Panc1 (cell line): ENCODE measurements around the gene UGT1A4. TPM values are rescaled to one million over a fixed set of nuclear protein-coding genes. Genes with fewer than 3 reads are reported as not detected.

Experiments used
- ATAC-seq: fragments of 200-7000 bp; cut with Tn5 transposase; 2 replicates; pipeline ENCODE4 v1.9.1; 2020; ENCODE audit warnings: mild to moderate bottlenecking, moderate library complexity
- BruUV-seq: library from RNA; stranded (reverse); fragments of 400-500 nt; replicated peaks from 2 replicates; lab custom pipeline; 2021; lab: Mats Ljungman, UMichigan
- CTCF ChIA-PET: fragments of 300-600 bp; sonication (Branson Sonifier 250); formaldehyde crosslinking; loops from one replicate; lab custom pipeline; 2022; ENCODE audit warnings: antibody characterized with exemption; lab: Charles Lee
- POLR2A ChIA-PET: fragments of 300-600 bp; sonication (Branson Sonifier 250); formaldehyde crosslinking; loops from one replicate; lab custom pipeline; 2022; ENCODE audit warnings: antibody characterized with exemption; lab: Charles Lee
- DNase-seq: peaks from one replicate; pipeline ENCODE4 v3.0.0-alpha.2; 2010; ENCODE audit warnings: low read depth, low spot score
- H3K27ac ChIP-seq: 2 replicates; pipeline ENCODE4 v1.5.1; 2011; ENCODE audit warnings: mild to moderate bottlenecking, low read length, inconsistent platforms
- H3K27me3 ChIP-seq: fragments of 200-500 bp; sonication (Bioruptor generic); 2 replicates; pipeline ENCODE4 v1.6.0; 2014; ENCODE audit warnings: low read length, inconsistent platforms; ENCODE audit not compliant: control insufficient read depth, insufficient read depth
- H3K36me3 ChIP-seq: fragments of 200-500 bp; sonication (Bioruptor generic); 2 replicates; pipeline ENCODE4 v1.5.1; 2014; ENCODE audit warnings: inconsistent platforms, mild to moderate bottlenecking, low read length, moderate library complexity; ENCODE audit not compliant: control insufficient read depth, insufficient read depth
- H3K4me1 ChIP-seq: 2 replicates; pipeline ENCODE4 v1.5.1; 2011; ENCODE audit warnings: inconsistent platforms, mild to moderate bottlenecking, low read length, moderate library complexity; ENCODE audit not compliant: control insufficient read depth, insufficient read depth
- H3K4me3 ChIP-seq, 2 experiments: 2 replicates each; pipeline ENCODE4 v1.5.1; 2011 to 2012; ENCODE audit warnings: low read depth in 2 of 2, low read length in 2 of 2, mild to moderate bottlenecking in 2 of 2, inconsistent platforms in 1 of 2, moderate library complexity in 1 of 2
- H3K9me3 ChIP-seq: fragments of 200-500 bp; sonication (Bioruptor generic); 2 replicates; pipeline ENCODE4 v1.5.1; 2014; ENCODE audit warnings: low read depth, mild to moderate bottlenecking, inconsistent platforms, low read length, moderate library complexity; ENCODE audit not compliant: control insufficient read depth, insufficient read depth
- CTCF ChIP-seq: fragments of 450-650 bp; IDR thresholded peaks from 2 replicates; pipeline ENCODE4 v1.5.1; 2017; ENCODE audit warnings: mild to moderate bottlenecking
- POLR2AphosphoS5 ChIP-seq: IDR thresholded peaks from 2 replicates; pipeline ENCODE4 v1.6.1; 2012; ENCODE audit warnings: mild to moderate bottlenecking, low read depth, low read length, moderate library complexity
- REST ChIP-seq, 2 experiments: IDR thresholded peaks; 2 replicates each; pipeline ENCODE4 v1.6.1; 2011 to 2012; ENCODE audit warnings: low read depth in 2 of 2, control low read depth in 1 of 2, low read length in 1 of 2, mild to moderate bottlenecking in 1 of 2, moderate library complexity in 1 of 2; ENCODE audit not compliant: insufficient read depth in 1 of 2
- SIN3A ChIP-seq: IDR thresholded peaks from 2 replicates; pipeline ENCODE4 v1.6.1; 2012; ENCODE audit warnings: low read depth, mild to moderate bottlenecking, low read length, moderate library complexity, borderline replicate concordance; ENCODE audit not compliant: insufficient read depth
- TCF7L2 ChIP-seq: IDR thresholded peaks from 2 replicates; pipeline ENCODE4 v1.6.1; 2011; ENCODE audit warnings: mild to moderate bottlenecking, low read depth, low read length, inconsistent platforms
- in situ Hi-C: cut with HindIII; loops from 2 replicates; pipeline ENCODE4 v1.10.0; 2016; ENCODE audit warnings: low sequenced_read_pairs, low pct_unique_long_range_greater_than_20kb
- intact Hi-C: fragments of 100-400 bp; cut with micrococcal nuclease; formaldehyde crosslinking; loops from one replicate; pipeline ENCODE4 v1.10.0; 2022; ENCODE audit not compliant: unreplicated experiment
- total RNA-seq: library from RNA; stranded (reverse); gene quantifications from one replicate; pipeline ENCODE4 v1.2.1, GENCODE V29; 2021; ENCODE audit not compliant: unreplicated experiment

UGT1A4 gene
- total RNA-seq, 1 experiment from 2014 or later, result not detected

- DNase-seq, result no peak
- Histone ChIP-seq H3K9me3 (no peaks in the 10 kb centered on the region), H3K4me3 (no peak overlapping the region), H3K27ac (no peak overlapping the region), H3K36me3 (no peaks in the 10 kb centered on the region), H3K4me1 (no peaks in the 10 kb centered on the region), H3K27me3 (no peaks in the 10 kb centered on the region)
- ATAC-seq, result no peak
- intact Hi-C loops (no loop called here), in situ Hi-C loops (no loop called here)
- ChIA-PET CTCF (no interaction called here), POLR2A (no interaction called here)
- no peak for TF ChIP-seq POLR2AphosphoS5
- TF ChIP-seq TCF7L2, result no peak
- no peak for TF ChIP-seq REST (IDR thresholded peaks at IDR 0.05; ENCODE audit: insufficient read depth in 1 of 2, low read depth in 2 of 2, low read length in 1 of 2)
- TF ChIP-seq SIN3A, result no peak
- no peak for TF ChIP-seq CTCF
- BruUV-seq, result no TSS peak
Measured at GRCh38 chr2:233789554-233789953, 71.0 kb downstream of the UGT1A4 start.

- CTCF ChIA-PET, result no interaction called here
- Histone ChIP-seq H3K4me1 (no peaks in the 10 kb centered on the region), H3K36me3 (no peaks in the 10 kb centered on the region), H3K27ac (no peak overlapping the region), H3K27me3 (no peaks in the 10 kb centered on the region), H3K9me3 (no peaks in the 10 kb centered on the region), H3K4me3 (no peak overlapping the region)
- no peak for ATAC-seq
- TF ChIP-seq TCF7L2 (no peak), POLR2AphosphoS5 (no peak), SIN3A (no peak), CTCF (no peak), REST (IDR thresholded peaks at IDR 0.05; ENCODE audit: insufficient read depth in 1 of 2, low read depth in 2 of 2, low read length in 1 of 2) (no peak)
- BruUV-seq, result no TSS peak
- in situ Hi-C loops (no loop called here), intact Hi-C loops (no loop called here)
- no peak for DNase-seq
- POLR2A ChIA-PET, result no interaction called here
Measured at GRCh38 chr2:233791151-233791882, 72.8 kb downstream of the UGT1A4 start.
